Gastrocnemius medialis (tissue), 4 donors: Measurements from ENCODE around the gene TENT4B. TPM values are rescaled to one million over a fixed set of nuclear protein-coding genes. Genes with fewer than 3 reads are reported as not detected.

Source experiments
- ATAC-seq, 2 donors: fragments of 150-250 bp; one replicate each; pipeline ENCODE4 v1.9.1; 2016
- DNase-seq, 2 donors: peaks; one replicate each; pipeline ENCODE4 v3.0.0-alpha.2; 2019
- H3K27ac ChIP-seq, 4 donors: fragments of 200-600 bp; sonication (generic); 1 replicate in 1 of 4; 2 replicates in 3 of 4; pipeline ENCODE4 v1.5.1; 2016 to 2018; ENCODE audit warnings: mild to moderate bottlenecking in 2 of 4, moderate library complexity in 1 of 4
- H3K27me3 ChIP-seq, 3 donors: fragments of 200-600 bp; sonication (generic) in 2 of 3; 1 replicate in 1 of 3; 2 replicates in 2 of 3; pipeline versions ENCODE4 v1.5.1 to v1.6.0; 2016 to 2019; ENCODE audit warnings: mild to moderate bottlenecking in 1 of 3, moderate library complexity in 1 of 3
- H3K36me3 ChIP-seq, 2 donors: fragments of 200-600 bp; sonication (generic) in 1 of 2; one replicate each; pipeline ENCODE4 v1.5.1; 2017 to 2018
- H3K4me1 ChIP-seq, 2 donors: fragments of 200-600 bp; sonication (generic) in 1 of 2; one replicate each; pipeline ENCODE4 v1.5.1; 2016 to 2017; ENCODE audit warnings: mild to moderate bottlenecking in 2 of 2
- H3K4me3 ChIP-seq, 4 donors: fragments of 200-600 bp; sonication (generic) in 3 of 4; 1 replicate in 1 of 4; 2 replicates in 3 of 4; pipeline ENCODE4 v1.5.1; 2016 to 2019; ENCODE audit warnings: mild to moderate bottlenecking in 2 of 4
- H3K9me3 ChIP-seq, 3 donors: fragments of 200-600 bp; sonication (generic) in 2 of 3; 1 replicate in 1 of 3; 2 replicates in 2 of 3; pipeline ENCODE4 v1.5.1; 2016 to 2019
- POLR2A ChIP-seq, 2 donors: fragments of 450-650 bp; IDR thresholded peaks; one replicate each; pipeline ENCODE4 v1.6.1; 2017; ENCODE audit warnings: antibody characterized with exemption in 2 of 2, mild to moderate bottlenecking in 2 of 2, moderate library complexity in 2 of 2
- in situ Hi-C, 4 donors: fragments of 200-750 bp; cut with MboI; loops; one replicate each; pipeline versions ENCODE4 v1.15.0 to v1.8.0; 2017; ENCODE audit warnings: low sequenced_read_pairs in 4 of 4
- intact Hi-C: fragments of 100-400 bp; cut with DNase I; formaldehyde crosslinking; loops from one replicate; pipeline ENCODE4 v1.15.1; 2023; ENCODE audit warnings: low total_unique reads
- total RNA-seq, 4 donors: library from RNA; depleted of rRNA; stranded (reverse); fragments of >200 nt; gene quantifications; one replicate each; pipeline versions ENCODE4 v1.1.0 to v1.2.3, GENCODE V29; 2016
- TF ChIP-seq, protein P1 (sequence below), 5 experiments: fragments of 450-650 bp in 3 of 5; fragments of 200-600 bp in 2 of 5; sonication (generic) in 2 of 5; IDR thresholded peaks in 4 of 5; conservative IDR thresholded peaks in 1 of 5; 1 replicate in 4 of 5; 2 replicates in 1 of 5; pipeline ENCODE4 v1.5.1; 2016 to 2019; ENCODE audit warnings: antibody characterized with exemption in 5 of 5, mild to moderate bottlenecking in 3 of 5, moderate library complexity in 3 of 5

The TENT4B gene
- total RNA-seq, 4 donors from 2014 or later = 5.7 to 12.2 (median 7.0) TPM

DNA sequence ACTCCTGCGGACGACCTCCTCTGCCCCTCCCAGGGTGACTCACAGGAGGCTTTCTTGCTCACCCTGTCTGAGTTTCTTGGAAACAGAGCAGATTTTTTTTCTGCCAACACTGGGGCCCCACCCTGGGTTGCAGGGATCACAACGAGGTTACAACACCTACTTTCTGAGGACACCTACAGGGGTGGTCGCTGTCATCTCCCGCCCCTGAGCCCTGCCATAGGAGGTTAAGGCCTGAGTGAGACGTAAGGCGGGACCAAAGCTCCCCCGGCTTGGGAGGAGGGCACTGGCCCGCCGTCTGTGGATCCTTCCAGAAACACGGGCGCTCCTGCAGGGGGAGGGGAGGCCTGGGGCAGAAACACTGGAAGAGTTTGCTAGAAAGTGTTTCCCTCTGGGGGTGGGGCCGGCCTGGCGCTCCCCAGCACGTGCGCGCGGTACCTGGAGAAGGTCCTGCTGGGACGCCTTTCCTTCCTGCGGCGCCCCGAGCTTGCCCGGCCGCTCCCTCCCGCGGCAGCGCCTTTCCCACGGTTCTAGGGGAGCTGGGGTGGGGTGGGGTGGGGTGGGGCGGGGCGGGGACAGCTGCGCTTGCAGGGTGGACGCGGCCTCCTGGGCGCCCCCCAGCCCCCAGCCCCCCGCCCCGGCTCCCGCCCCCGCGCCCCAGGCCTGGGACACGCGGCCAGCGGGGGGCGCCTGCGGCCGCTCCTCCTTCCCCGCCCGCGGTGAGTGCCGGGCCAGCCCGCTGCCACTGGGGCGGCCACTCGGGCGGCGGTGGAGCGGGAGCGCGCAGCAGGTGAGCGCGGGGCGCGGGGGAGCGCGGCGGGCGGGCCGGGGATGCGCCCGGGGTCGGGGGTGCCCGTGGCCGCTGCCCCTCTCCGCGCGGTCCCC is 92.6 kb downstream of the TENT4B start:
- TF ChIP-seq, protein P1, sequence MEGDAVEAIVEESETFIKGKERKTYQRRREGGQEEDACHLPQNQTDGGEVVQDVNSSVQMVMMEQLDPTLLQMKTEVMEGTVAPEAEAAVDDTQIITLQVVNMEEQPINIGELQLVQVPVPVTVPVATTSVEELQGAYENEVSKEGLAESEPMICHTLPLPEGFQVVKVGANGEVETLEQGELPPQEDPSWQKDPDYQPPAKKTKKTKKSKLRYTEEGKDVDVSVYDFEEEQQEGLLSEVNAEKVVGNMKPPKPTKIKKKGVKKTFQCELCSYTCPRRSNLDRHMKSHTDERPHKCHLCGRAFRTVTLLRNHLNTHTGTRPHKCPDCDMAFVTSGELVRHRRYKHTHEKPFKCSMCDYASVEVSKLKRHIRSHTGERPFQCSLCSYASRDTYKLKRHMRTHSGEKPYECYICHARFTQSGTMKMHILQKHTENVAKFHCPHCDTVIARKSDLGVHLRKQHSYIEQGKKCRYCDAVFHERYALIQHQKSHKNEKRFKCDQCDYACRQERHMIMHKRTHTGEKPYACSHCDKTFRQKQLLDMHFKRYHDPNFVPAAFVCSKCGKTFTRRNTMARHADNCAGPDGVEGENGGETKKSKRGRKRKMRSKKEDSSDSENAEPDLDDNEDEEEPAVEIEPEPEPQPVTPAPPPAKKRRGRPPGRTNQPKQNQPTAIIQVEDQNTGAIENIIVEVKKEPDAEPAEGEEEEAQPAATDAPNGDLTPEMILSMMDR (IDR thresholded peaks at IDR 0.05 in 4 of 5, conservative IDR thresholded peaks at IDR 0.05 in 1 of 5) = peak in 1 of 5 experiments; percentile 43
- no peak for TF ChIP-seq POLR2A (IDR thresholded peaks at IDR 0.05)
- H3K4me3 ChIP-seq = peak overlapping the region; percentile 52 to 61 (median 59)
- H3K9me3 ChIP-seq = no peaks in the 10 kb centered on the region
- ATAC-seq (peak; percentile 58 to 60), DNase-seq (peak in 1 of 2 donors; percentile 43)
- H3K36me3 ChIP-seq = no peaks in the 10 kb centered on the region
- peak overlapping the region in 1 of 4 donors; percentile 7 for H3K27ac ChIP-seq
- H3K4me1 ChIP-seq = peaks cover 0 to 13% of the 10 kb centered on the region in 2 donors
- intact Hi-C loops (loop anchor here (5.0 kb wide), 1 partner anchor 112 kb away; no protein-coding TSS in a partner anchor), in situ Hi-C loops (no loop called here)
- H3K27me3 ChIP-seq = peaks cover 8 to 18% (median 10%) of the 10 kb centered on the region in 3 donors

DNA sequence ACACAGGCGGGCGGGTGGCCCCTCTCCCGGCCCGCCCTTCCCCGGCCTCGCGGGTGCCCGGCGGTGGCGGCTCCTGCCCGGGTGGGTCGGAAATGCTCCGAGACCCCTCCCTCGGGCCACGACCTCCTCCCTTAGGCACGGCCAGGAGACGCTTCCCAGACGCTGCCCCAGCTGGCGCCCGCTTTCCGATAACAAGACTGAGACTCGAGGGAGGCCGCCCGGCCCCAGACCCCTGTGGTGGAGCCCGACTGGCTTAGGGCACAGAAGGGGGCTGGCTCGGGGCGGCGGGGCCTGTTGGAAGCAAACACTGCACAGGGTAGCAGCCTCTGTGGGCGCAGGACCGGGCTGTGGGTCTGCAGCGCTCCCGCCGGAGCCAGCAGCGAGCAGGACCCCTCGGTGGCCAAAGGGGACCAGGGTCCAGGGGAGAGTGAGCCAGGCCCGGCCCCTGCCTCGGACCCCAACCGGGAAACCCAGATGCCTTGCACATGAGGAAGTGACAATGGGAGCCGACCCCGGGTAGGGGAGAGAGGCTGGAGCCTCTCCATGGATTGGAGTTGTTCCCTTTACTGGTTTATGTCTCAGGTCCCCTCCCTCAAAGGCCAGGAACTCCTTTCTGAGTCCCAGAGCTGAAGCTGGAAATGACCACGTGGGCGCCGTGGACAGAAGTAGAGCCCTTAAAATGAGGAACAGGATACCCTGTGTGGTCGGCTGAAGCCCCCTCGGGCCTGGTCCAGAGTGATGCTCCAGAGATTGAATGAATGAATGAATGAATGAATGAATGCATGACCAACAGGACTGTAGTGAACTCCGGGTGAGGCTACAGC is 93.4 kb downstream of the TENT4B start:
- Histone ChIP-seq H3K27ac (peak overlapping the region in 1 of 4 donors; percentile 43), H3K4me1 (peaks cover 0 to 13% of the 10 kb centered on the region in 2 donors), H3K9me3 (no peaks in the 10 kb centered on the region), H3K36me3 (no peaks in the 10 kb centered on the region), H3K27me3 (peaks cover 8 to 18% (median 10%) of the 10 kb centered on the region in 3 donors), H3K4me3 (peak overlapping the region; percentile 52 to 61 (median 58))
- in situ Hi-C loops (no loop called here), intact Hi-C loops (loop anchor here (5.0 kb wide), 1 partner anchor 111 kb away; no protein-coding TSS in a partner anchor)
- TF ChIP-seq, protein P1 (IDR thresholded peaks at IDR 0.05 in 4 of 5, conservative IDR thresholded peaks at IDR 0.05 in 1 of 5) = no peak
- TF ChIP-seq POLR2A (IDR thresholded peaks at IDR 0.05) = no peak
- no peak for ATAC-seq
- no peak for DNase-seq

DNA sequence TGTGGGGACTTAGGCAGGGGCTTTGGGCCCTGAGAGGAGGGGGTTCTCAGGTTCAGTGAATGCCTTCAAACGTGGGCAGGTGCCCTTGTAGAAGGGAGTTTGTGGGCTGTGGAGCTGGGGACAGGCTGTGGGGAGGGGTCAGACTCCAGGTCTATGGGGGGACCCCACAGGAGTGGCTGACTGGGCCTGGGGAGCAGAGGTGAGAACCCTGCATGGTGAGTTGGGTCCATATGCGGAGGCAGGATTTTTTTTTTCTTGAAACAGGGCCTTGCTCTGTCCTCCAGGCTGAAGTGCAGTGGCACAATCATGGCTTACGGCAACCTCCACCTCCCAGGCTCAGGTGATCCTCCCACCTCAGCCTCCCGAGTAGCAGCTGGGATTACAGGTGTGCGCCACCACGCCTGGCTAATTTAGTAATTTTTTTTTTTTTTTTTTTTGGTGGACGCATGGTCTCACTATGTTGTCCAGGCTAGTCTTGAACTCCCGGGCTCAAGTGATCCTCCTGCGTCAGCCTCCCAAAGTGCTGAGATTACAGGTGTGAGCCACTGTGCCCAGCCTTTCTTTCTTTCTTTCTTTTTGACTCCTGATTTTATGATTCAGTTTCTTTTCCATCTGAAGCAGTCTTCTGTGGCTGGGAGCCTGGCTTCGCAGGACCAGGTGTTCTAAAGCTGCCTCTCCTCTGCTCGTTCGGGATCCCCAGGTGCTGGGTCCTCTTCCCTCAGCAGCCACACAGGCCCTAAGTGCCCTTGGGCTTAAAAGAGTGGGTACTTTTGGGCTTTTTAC is 94.2 kb downstream of the TENT4B start:
- Histone ChIP-seq H3K4me1 (peaks cover 0 to 18% of the 10 kb centered on the region in 2 donors), H3K9me3 (no peaks in the 10 kb centered on the region), H3K36me3 (no peaks in the 10 kb centered on the region), H3K27ac (no peak overlapping the region), H3K27me3 (peaks cover 8 to 18% (median 10%) of the 10 kb centered on the region in 3 donors), H3K4me3 (no peak overlapping the region)
- no peak for TF ChIP-seq POLR2A (IDR thresholded peaks at IDR 0.05)
- TF ChIP-seq, protein P1 (IDR thresholded peaks at IDR 0.05 in 4 of 5, conservative IDR thresholded peaks at IDR 0.05 in 1 of 5) = no peak
- in situ Hi-C loops (no loop called here), intact Hi-C loops (loop anchor here (5.0 kb wide), 1 partner anchor 110 kb away; no protein-coding TSS in a partner anchor)
- DNase-seq = no peak
- no peak for ATAC-seq
